HG03095 (cell line): Measurements from ENCODE around the gene TTYH2.

Experiments used
- ATAC-seq: cut with Tn5 transposase; IDR thresholded peaks from one replicate; pipeline ENCODE4 v1.9.1; 2021; ENCODE audit warnings: moderate library complexity; ENCODE audit not compliant: unreplicated experiment

TTYH2 gene

GRCh38 chr17:74194682-74195081 lies 18.7 kb upstream of the TTYH2 start:
- no peak for ATAC-seq

- ATAC-seq, result no peak
Measured at GRCh38 chr17:74196541-74197317, 16.6 kb upstream of the TTYH2 start.

GRCh38 chr17:74197801-74198200 lies 15.6 kb upstream of the TTYH2 start:
- ATAC-seq, result no peak

GRCh38 chr17:74198694-74199093 lies 14.7 kb upstream of the TTYH2 start:
- ATAC-seq, result no peak

- no peak for ATAC-seq
Measured at GRCh38 chr17:74199306-74200092, 13.9 kb upstream of the TTYH2 start.

GRCh38 chr17:74200112-74200511 lies 13.3 kb upstream of the TTYH2 start:
- ATAC-seq, result no peak

- no peak for ATAC-seq
Measured at GRCh38 chr17:74201250-74201649, 12.1 kb upstream of the TTYH2 start.

GRCh38 chr17:74201948-74202347 lies 11.4 kb upstream of the TTYH2 start:
- ATAC-seq, result no peak

- ATAC-seq, result no peak
Measured at GRCh38 chr17:74202938-74203337, 10.4 kb upstream of the TTYH2 start.

- peak; percentile 58 for ATAC-seq
Measured at GRCh38 chr17:74203439-74204240, 9.7 kb upstream of the TTYH2 start, which contains the start of gene RPL38. Gene RPL38, plus strand, starts transcription at chr17:74203678. Its CDS starts 278 bp downstream, at chr17:74203956.

- no peak for ATAC-seq
Measured at GRCh38 chr17:74204474-74204873, 8.9 kb upstream of the TTYH2 start.

- no peak for ATAC-seq
Measured at GRCh38 chr17:74205274-74205673, 8.1 kb upstream of the TTYH2 start.

- no peak for ATAC-seq
Measured at GRCh38 chr17:74206332-74206818, 7.0 kb upstream of the TTYH2 start.

GRCh38 chr17:74210191-74211140 lies 2.9 kb upstream of the TTYH2 start:
- ATAC-seq, result no peak

- ATAC-seq, result no peak
Measured at GRCh38 chr17:74211141-74211911, 2.0 kb upstream of the TTYH2 start.

- no peak for ATAC-seq
Measured at GRCh38 chr17:74211912-74212208, 1.5 kb upstream of the TTYH2 start.

GRCh38 chr17:74212209-74212912 lies 1.0 kb upstream of the TTYH2 start:
- ATAC-seq, result no peak

- no peak for ATAC-seq
Measured at GRCh38 chr17:74213861-74214391, 555 bp downstream of the TTYH2 start.
